Breast epithelium (tissue), 3 donors: ENCODE results near the gene ATXN1.

ENCODE experiments used
- POLR2A ChIP-seq: fragments of 450-650 bp; IDR thresholded peaks from one replicate; pipeline ENCODE4 v1.6.1; 2016; ENCODE audit warnings: antibody characterized with exemption, mild to moderate bottlenecking, moderate library complexity
- TF ChIP-seq, protein P1 (sequence below), 3 donors: fragments of 450-650 bp; IDR thresholded peaks; one replicate each; pipeline ENCODE4 v1.5.1; 2016 to 2017; ENCODE audit warnings: antibody characterized with exemption in 3 of 3, mild to moderate bottlenecking in 3 of 3, moderate library complexity in 3 of 3

DNA sequence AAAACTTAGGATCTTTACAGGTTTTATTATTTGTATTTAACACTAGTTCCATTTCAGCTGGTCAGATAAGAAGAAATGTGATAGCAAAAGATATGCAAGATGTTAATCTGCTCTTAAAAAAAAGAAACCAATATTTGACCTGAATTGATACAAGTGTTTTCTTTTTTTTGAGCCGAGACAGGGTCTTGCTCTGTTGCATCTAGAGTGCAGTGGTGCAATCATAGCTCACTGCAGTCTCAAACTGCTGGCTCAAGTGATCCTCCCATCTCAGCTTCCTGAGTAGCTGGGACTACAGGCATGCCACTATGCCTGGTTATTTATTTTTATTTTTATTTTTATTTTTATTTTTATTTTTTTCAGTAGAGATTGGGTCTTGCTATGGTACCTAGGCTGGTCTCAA lies 389.9 kb downstream of the ATXN1 start:
- TF ChIP-seq, protein P1, sequence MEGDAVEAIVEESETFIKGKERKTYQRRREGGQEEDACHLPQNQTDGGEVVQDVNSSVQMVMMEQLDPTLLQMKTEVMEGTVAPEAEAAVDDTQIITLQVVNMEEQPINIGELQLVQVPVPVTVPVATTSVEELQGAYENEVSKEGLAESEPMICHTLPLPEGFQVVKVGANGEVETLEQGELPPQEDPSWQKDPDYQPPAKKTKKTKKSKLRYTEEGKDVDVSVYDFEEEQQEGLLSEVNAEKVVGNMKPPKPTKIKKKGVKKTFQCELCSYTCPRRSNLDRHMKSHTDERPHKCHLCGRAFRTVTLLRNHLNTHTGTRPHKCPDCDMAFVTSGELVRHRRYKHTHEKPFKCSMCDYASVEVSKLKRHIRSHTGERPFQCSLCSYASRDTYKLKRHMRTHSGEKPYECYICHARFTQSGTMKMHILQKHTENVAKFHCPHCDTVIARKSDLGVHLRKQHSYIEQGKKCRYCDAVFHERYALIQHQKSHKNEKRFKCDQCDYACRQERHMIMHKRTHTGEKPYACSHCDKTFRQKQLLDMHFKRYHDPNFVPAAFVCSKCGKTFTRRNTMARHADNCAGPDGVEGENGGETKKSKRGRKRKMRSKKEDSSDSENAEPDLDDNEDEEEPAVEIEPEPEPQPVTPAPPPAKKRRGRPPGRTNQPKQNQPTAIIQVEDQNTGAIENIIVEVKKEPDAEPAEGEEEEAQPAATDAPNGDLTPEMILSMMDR (IDR thresholded peaks at IDR 0.05), result no peak
- TF ChIP-seq POLR2A, result no peak
